Activated CD8-positive, alpha-beta T cell treated with anti-CD3 and anti-CD28 coated beads for 36 hours (primary cell): ENCODE results near the gene DUSP18. TPM values are rescaled to one million over a fixed set of nuclear protein-coding genes. Genes with fewer than 3 reads are reported as not detected.
"Not testable (repeated sequence)": the region's sequence is repeated elsewhere in the genome, so short reads cannot be mapped to it uniquely, and the experiment has no call there.

ENCODE experiments used
- ATAC-seq: fragments of 200-7000 bp; cut with Tn5 transposase; one replicate; pipeline ENCODE4 v1.10.0; 2021; ENCODE audit warnings: mild to moderate bottlenecking, moderate library complexity
- CTCF ChIA-PET: fragments of 350-600 bp; sonication (Branson Sonifier 250); formaldehyde crosslinking; loops from one replicate; lab custom pipeline; 2021; ENCODE audit warnings: antibody characterized with exemption; lab: Charles Lee
- POLR2A ChIA-PET: fragments of 350-600 bp; sonication (Branson Sonifier 250); formaldehyde crosslinking; loops from one replicate; lab custom pipeline; 2021; ENCODE audit warnings: antibody characterized with exemption; lab: Charles Lee
- DNase-seq: peaks from one replicate; pipeline ENCODE4 v3.0.0-alpha.2; 2020
- H3K27ac Mint-ChIP-seq: one replicate; pipeline ENCODE4 v1.8.0; 2021; ENCODE audit warnings: mild to moderate bottlenecking, mixed read lengths
- H3K27me3 Mint-ChIP-seq: one replicate; pipeline ENCODE4 v1.8.0; 2021; ENCODE audit warnings: mixed read lengths
- H3K36me3 Mint-ChIP-seq: one replicate; pipeline ENCODE4 v1.8.0; 2021; ENCODE audit warnings: low read depth, mixed read lengths
- H3K4me1 Mint-ChIP-seq: one replicate; pipeline ENCODE4 v1.8.0; 2021; ENCODE audit warnings: low read depth, mixed read lengths
- H3K4me3 Mint-ChIP-seq: one replicate; pipeline ENCODE4 v1.8.0; 2021; ENCODE audit warnings: mild to moderate bottlenecking, moderate library complexity, mixed read lengths
- H3K9me3 Mint-ChIP-seq: one replicate; pipeline ENCODE4 v1.8.0; 2021; ENCODE audit warnings: mixed read lengths
- CTCF ChIP-seq: fragments of 200-600 bp; IDR thresholded peaks from one replicate; pipeline ENCODE4 v1.8.0; 2022; ENCODE audit warnings: antibody characterized with exemption, mild to moderate bottlenecking
- intact Hi-C: fragments of 100-400 bp; cut with micrococcal nuclease; formaldehyde crosslinking; loops from one replicate; pipeline ENCODE4 v1.10.0; 2022
- total RNA-seq, 2 experiments: library from RNA; stranded (reverse); gene quantifications; one replicate each; pipeline ENCODE4 v1.2.3, GENCODE V29; 2021

The DUSP18 gene
- total RNA-seq, 2 experiments from 2014 or later, result 4.1 to 4.4 TPM

- no peaks in the 10 kb centered on the region for H3K36me3 Mint-ChIP-seq
- no peak for TF ChIP-seq CTCF
- DNase-seq (no peak), ATAC-seq (no peak)
- H3K4me1 Mint-ChIP-seq, result peaks cover 5% of the 10 kb centered on the region
- peaks cover 9% of the 10 kb centered on the region for H3K27me3 Mint-ChIP-seq
- H3K4me3 Mint-ChIP-seq, result no peak overlapping the region
- ChIA-PET POLR2A (no interaction called here), CTCF (interaction anchor here (1.3 kb wide), 1 partner anchor 55 kb away, joined by 3 read pairs; the partner anchor contains the start of gene SLC35E4)
- H3K9me3 Mint-ChIP-seq, result no peaks in the 10 kb centered on the region
- intact Hi-C loops, result no loop called here
- H3K27ac Mint-ChIP-seq, result no peak overlapping the region
These were observed 21.9 kb upstream of the DUSP18 start for GRCh38 chr22:30689622-30690021.

GRCh38 chr22:30687358-30687757 is 19.7 kb upstream of the DUSP18 start:
- ATAC-seq (no peak), DNase-seq (no peak)
- H3K4me3 Mint-ChIP-seq, result no peak overlapping the region
- ChIA-PET CTCF (no interaction called here), POLR2A (interaction anchor here (0.7 kb wide), 1 partner anchor 593 kb away, joined by 3 read pairs; no protein-coding TSS in a partner anchor)
- no peaks in the 10 kb centered on the region for H3K4me1 Mint-ChIP-seq
- no peaks in the 10 kb centered on the region for H3K9me3 Mint-ChIP-seq
- no peak overlapping the region for H3K27ac Mint-ChIP-seq
- intact Hi-C loops, result no loop called here
- H3K27me3 Mint-ChIP-seq, result peaks cover 2% of the 10 kb centered on the region
- TF ChIP-seq CTCF, result no peak
- no peaks in the 10 kb centered on the region for H3K36me3 Mint-ChIP-seq

- intact Hi-C loops, result no loop called here
- no peaks in the 10 kb centered on the region for H3K4me1 Mint-ChIP-seq
- ChIA-PET CTCF (interaction anchor here (1.5 kb wide), 1 partner anchor 70 kb away, joined by 3 read pairs; no protein-coding TSS in a partner anchor), POLR2A (interaction anchor here (0.6 kb wide), 1 partner anchor 52 kb away, joined by 4 read pairs; no protein-coding TSS in a partner anchor)
- no peaks in the 10 kb centered on the region for H3K36me3 Mint-ChIP-seq
- no peaks in the 10 kb centered on the region for H3K9me3 Mint-ChIP-seq
- H3K4me3 Mint-ChIP-seq, result no peak overlapping the region
- DNase-seq (no peak), ATAC-seq (no peak)
- H3K27me3 Mint-ChIP-seq, result no peaks in the 10 kb centered on the region
- no peak overlapping the region for H3K27ac Mint-ChIP-seq
- no peak for TF ChIP-seq CTCF
These were observed 17.5 kb upstream of the DUSP18 start for GRCh38 chr22:30685178-30685577.

GRCh38 chr22:30681831-30682230 is 14.2 kb upstream of the DUSP18 start:
- ChIA-PET CTCF (no interaction called here), POLR2A (no interaction called here)
- Mint-ChIP-seq H3K4me1 (no peaks in the 10 kb centered on the region), H3K4me3 (no peak overlapping the region), H3K36me3 (no peaks in the 10 kb centered on the region), H3K27me3 (peaks cover 6% of the 10 kb centered on the region), H3K9me3 (no peaks in the 10 kb centered on the region), H3K27ac (no peak overlapping the region)
- TF ChIP-seq CTCF, result no peak
- no peak for DNase-seq
- intact Hi-C loops, result no loop called here
- no peak for ATAC-seq

DNA sequence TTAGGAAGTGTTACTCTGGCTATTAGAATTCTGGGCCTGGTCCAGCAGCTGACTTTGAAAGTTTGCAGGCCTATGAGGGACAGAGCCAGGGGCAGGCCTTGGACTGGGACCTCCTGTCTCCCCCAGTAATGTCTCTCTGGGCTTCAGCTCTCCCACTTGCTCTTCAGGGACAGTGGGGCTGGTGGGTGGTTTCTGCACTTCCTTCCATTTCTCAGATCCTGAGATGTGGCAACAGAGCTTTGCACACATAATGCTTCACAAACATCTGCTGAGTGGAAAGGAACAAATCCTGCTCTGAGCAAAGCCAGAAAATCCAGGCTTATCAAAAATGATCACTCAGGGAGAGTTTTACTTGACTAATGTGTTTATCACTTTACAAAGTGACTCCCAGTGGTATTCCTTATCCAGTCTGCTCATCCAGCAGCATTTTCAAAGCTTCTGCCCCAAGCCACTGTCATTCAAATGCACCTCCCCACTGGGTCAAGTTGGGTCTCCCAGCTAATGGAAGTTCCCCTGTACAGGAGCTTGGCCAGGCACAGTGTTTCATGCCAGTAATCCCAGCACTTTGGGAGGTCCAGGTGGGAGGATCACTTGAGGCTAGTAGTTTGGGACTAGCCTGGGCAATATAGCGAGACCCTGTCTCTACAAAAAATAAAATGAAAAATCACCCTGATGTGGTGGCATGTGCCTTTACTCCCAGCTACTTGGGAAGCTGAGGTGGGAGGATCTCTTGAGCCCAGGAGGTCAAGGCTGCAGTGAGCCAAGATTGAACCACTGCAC is 13.5 kb upstream of the DUSP18 start:
- H3K27me3 Mint-ChIP-seq, result peaks cover 6% of the 10 kb centered on the region
- H3K4me1 Mint-ChIP-seq, result no peaks in the 10 kb centered on the region
- TF ChIP-seq CTCF, result no peak
- intact Hi-C loops, result no loop called here
- ATAC-seq, result no peak
- POLR2A ChIA-PET, result no interaction called here
- CTCF ChIA-PET, result no interaction called here
- no peak overlapping the region for H3K27ac Mint-ChIP-seq
- no peak for DNase-seq
- no peaks in the 10 kb centered on the region for H3K36me3 Mint-ChIP-seq
- no peaks in the 10 kb centered on the region for H3K9me3 Mint-ChIP-seq
- no peak overlapping the region for H3K4me3 Mint-ChIP-seq

DNA sequence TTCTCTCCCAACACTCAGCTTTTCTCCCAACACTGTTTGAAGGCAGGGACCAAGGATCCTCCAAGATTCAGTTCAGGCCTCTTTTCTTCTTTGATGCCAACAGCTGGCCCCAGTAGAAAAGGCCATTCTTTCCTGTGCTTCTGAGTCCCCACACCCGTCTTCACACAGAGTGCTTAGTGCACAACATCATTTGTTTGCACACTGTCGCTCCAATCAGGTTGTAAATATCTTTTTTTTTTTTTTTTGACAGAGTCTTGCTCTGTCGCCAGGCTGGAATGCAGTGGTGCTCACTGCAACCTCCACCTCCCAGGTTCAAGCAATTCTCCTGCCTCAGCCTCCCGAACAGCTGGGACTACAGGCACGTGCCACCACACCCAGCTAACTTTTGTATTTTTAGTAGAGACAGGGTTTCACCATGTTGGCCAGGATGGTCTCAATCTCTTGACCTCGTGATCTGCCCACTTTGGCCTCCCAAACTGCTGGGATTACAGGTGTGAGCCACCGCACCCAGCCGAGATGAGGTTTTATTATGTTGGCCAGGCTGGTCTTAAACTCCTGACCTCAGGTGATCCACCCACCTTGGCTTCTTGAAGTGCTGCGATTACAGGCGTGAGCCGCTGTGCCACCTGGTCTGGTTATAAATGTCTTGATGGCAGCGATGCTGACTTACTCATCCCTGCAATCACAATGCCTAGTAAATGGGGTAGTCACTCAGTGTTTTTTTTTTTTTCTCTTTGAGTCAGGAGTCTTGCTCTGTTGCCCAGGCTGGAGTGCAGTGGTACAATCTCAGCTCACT is 12.4 kb upstream of the DUSP18 start:
- H3K36me3 Mint-ChIP-seq, DNase-seq, CTCF ChIA-PET, ATAC-seq, H3K4me1 Mint-ChIP-seq, H3K9me3 Mint-ChIP-seq, POLR2A ChIA-PET, H3K4me3 Mint-ChIP-seq, intact Hi-C loops, H3K27ac Mint-ChIP-seq, H3K27me3 Mint-ChIP-seq: not testable (repeated sequence)

DNA sequence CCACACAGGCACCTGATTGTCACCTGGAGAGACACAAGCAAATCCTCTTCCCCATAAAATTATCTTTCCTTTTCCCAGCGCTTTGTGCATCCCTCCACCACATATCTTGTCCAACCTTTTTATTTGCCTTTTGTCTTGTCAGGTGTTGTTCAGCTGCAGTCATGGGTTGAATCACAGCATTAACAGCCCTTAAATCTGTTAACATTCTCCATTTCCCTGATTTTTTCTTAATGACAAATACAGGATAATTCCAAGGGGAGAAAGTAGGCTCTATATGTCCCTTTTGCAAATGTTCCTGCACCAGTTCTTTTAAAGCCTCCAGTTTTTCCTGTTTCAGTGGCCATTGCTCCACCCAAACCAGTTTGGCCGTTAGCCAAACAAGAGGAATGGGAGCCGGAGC is 8.9 kb upstream of the DUSP18 start:
- H3K4me1 Mint-ChIP-seq, H3K27ac Mint-ChIP-seq, intact Hi-C loops, POLR2A ChIA-PET, H3K27me3 Mint-ChIP-seq, H3K9me3 Mint-ChIP-seq, CTCF ChIA-PET, ATAC-seq, H3K4me3 Mint-ChIP-seq, DNase-seq, H3K36me3 Mint-ChIP-seq: not testable (repeated sequence)
